HG03039 (cell line): ENCODE data around the gene PLD4.
"Not testable (repeated sequence)": the region's sequence is repeated elsewhere in the genome, so short reads cannot be mapped to it uniquely, and the experiment has no call there.

Source experiments
- ATAC-seq: cut with Tn5 transposase; IDR thresholded peaks from one replicate; pipeline ENCODE4 v1.9.1; 2021; ENCODE audit warnings: mild to moderate bottlenecking, moderate library complexity; ENCODE audit not compliant: unreplicated experiment

The PLD4 gene

GRCh38 chr14:104939666-104940410 lies 15.2 kb downstream of the PLD4 start:
- ATAC-seq = no peak

DNA sequence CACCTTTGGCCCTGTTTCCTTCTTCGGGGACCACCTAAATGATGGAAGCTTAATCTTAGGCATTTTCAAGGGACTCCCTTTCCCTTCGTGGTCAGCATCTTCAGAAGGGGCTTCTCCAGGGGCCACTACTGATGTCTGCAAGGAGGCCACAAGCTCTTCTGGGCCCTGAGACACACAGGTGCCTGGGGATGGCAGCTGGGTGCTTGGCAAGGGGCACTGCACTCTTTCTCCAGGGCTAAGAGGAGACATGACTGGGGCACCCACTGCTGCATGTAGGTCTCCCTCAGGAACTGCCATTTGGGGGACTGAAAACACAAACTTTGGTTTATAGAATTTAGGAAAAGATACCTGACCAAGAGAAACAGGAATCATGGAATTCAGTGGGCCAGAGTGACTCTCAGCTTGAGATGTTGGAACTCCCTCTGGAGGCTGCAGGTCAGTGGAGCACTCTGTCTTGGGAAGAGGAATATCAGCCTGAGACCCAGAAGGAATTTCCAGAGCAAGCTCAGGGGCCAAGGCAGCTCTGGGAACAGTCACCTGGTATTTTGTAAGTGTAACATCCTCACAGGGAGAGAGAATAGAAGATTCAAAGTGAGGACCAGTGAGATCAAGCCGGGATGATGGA lies 16.0 kb downstream of the PLD4 start:
- no peak for ATAC-seq

DNA sequence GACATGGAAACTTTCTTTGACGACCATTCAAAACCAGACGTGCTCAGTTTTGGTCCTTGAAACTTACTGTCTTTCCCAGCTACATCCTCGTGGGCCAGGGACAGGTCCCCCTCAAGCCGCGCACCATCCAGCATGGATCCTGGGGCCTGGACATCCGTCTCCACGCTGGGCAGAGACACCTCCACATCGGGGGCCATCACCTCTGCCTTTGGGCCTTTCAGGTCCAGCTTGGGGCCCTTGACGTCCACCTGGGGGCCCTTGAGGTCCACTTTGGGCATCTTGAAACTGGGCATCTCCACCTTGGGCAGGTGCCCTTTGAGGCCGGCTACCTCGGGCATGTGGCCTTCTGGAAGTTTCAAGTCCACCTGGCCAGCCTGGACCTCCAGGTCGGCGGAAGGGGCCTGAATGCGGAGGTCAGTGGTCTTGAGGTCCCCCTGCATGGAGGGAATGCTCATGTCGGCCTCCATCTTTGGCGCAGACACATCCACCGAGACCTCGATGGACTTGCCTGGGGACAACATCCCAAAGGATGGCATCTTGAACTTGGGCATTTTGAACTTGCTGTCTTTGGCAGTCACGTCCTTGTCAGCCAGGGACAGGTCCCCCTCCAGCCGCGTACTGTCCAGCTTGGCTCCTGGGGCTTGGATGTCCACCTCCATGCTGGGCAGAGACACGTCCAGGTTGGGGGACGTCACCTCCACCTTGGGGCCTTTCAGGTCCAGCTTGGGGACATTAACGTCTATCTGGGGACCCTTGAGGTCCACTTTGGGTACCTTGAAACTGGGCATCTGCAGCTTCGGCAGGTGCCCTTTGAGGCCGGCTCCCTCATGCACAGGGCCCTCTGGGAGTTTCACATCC lies 17.1 kb downstream of the PLD4 start:
- no peak for ATAC-seq

DNA sequence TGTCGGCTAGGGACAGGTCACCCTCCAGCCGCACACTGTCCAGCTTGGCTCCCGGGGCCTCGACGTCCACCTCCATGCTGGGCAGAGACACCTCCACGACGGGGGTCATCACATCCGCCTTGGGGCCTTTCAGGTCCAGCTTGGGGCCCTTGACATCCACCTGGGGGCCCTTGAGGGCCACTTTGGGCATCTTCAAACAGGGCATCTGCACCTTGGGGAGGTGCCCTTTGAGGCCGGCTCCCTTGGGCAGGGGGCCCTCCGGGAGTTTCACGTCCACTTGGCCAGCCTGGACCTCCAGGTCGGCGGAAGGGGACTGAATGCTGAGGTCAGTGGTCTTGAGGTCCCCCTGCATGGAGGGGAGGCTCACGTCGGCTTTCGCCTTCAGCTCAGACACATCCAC lies 17.9 kb downstream of the PLD4 start:
- ATAC-seq = no peak

GRCh38 chr14:104943216-104944015 lies 18.7 kb downstream of the PLD4 start:
- not testable (repeated sequence) for ATAC-seq

- not testable (repeated sequence) for ATAC-seq
These were observed 19.3 kb downstream of the PLD4 start for GRCh38 chr14:104944016-104944308.

- not testable (repeated sequence) for ATAC-seq
These were observed 19.9 kb downstream of the PLD4 start for GRCh38 chr14:104944436-104945205.

GRCh38 chr14:104945266-104945665 lies 20.6 kb downstream of the PLD4 start:
- ATAC-seq = not testable (repeated sequence)

- ATAC-seq = not testable (repeated sequence)
These were observed 21.6 kb downstream of the PLD4 start for GRCh38 chr14:104945986-104946965.

- not testable (repeated sequence) for ATAC-seq
These were observed 22.5 kb downstream of the PLD4 start for GRCh38 chr14:104947201-104947600.

GRCh38 chr14:104947881-104948735 lies 23.4 kb downstream of the PLD4 start:
- ATAC-seq = not testable (repeated sequence)

DNA sequence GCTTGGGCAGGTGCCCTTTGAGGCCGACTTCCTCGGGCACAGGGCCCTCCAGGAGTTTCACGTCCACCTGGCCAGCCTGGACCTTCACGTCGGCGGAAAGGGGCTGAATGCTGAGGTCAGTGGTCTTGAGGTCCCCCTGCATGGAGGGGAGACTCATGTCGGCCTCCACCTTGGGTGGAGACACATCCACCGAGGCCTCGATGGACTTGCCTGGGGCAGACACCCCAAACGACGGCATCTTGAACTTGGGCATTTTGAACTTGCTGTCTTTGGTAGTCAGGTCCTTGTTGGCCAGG lies 24.0 kb downstream of the PLD4 start:
- ATAC-seq = no peak

DNA sequence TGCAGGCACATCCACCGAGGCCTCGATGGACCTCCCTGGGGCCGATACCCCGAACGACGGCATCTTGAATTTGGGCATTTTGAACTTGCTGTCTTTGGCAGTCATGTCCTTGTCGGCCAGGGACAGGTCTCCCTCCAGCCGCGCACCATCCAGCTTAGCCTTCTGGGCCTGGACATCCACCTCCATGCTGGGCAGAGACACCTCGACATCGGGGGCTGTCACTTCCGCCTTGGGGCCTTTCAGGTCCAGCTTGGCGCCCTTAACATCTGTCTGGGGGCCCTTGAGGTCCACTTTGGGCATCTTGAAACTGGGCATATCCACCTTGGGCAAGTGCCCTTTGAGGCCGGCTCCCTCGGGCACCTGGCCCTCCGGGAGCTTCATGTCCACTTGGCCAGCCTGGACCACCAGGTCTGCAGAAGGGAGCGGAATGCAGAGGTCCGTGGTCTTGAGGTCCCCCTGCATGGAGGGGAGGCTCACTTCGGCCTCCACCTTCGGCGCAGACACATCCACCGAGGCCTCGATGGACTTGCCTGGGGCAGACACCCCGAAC lies 24.8 kb downstream of the PLD4 start:
- ATAC-seq = not testable (repeated sequence)

DNA sequence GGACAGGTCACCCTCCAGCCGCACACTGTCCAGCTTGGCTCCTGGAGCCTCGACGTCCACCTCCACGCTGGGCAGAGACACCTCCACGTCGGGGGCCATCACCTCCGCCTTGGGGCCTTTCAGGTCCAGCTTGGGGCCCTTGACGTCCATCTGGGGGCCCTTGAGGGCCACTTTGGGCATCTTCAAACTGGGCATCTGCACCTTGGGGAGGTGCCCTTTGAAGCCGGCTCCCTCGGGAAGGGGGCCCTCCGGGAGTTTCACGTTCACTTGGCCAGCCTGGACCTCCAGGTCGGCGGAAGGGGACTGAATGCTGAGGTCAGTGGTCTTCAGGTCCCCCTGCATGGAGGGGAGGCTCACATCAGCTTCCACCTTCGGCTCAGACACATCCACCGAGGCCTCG lies 25.3 kb downstream of the PLD4 start:
- no peak for ATAC-seq

DNA sequence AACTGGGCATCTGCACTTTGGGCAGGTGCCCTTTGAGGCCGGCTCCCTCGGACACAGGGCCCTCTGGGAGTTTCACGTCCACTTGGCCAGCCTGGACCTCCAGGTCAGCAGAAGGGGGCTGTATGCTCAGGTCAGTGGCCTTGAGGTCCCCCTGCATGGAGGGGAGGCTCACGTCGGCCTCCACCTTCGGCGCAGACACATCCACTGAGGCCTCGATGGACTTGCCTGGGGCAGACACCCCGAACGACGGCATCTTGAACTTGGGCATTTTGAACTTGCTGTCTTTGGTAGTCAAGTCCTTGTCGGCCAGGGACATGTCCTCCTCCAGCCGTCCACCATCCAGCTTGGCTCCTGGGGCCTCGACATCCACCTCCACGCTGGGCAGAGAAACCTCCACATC lies 26.0 kb downstream of the PLD4 start:
- not testable (repeated sequence) for ATAC-seq

DNA sequence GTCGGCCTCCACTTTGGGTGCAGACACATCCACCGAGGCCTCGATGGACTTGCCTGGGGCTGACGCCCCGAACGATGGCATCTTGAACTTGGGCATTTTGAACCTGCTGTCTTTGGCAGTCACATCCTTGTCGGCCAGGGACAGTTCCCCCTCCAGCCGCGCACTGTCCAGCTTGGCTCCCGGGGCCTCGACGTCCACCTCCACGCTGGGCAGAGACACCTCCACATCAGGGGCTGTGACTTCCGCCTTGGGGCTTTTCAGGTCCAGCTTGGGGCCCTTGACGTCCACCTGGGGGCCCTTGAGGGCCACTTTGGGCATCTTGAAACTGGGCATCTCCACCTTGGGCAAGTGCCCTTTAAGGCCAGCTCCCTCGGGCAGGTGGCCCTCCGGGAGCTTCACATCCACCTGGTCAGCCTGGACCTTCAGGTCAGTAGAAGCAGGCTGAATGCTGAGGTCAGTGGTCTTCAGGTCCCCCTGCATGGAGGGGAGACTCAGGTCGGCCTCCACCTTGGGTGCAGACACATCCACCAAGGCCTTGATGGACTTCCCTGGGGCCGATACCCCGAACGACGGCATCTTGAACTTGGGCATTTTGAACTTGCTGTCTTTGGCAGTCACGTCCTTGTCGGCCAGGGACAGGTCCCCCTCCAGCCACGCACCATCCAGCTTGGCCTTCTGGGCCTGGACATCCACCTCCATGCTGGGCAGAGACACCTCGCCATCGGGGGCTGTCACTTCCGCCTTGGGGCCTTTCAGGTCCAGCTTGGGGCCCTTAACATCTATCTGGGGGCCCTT lies 27.4 kb downstream of the PLD4 start:
- ATAC-seq = not testable (repeated sequence)

DNA sequence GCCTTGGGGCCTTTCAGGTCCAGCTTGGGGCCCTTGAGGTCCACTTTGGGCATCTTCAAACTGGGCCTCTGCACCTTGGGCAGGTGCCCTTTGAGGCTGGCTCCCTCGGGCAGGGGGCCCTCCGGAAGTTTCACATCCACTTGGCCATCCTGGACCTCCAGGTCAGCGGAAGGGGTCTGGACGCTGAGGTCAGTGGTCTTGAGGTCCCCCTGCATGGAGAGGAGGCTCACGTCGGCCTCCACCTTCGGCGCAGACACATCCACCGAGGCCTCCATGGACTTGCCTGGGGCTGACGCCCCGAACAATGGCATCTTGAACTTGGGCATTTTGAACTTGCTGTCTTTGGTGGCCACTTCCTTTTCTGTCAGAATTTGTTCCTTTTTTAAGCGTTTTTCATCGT lies 28.4 kb downstream of the PLD4 start:
- no peak for ATAC-seq
